Measurements from ENCODE around the gene KCNIP1. TPM values are rescaled to one million over a fixed set of nuclear protein-coding genes. Genes with fewer than 3 reads are reported as not detected.

The KCNIP1 gene
- total RNA-seq, 2 experiments from 2014 or later: not detected

DNA sequence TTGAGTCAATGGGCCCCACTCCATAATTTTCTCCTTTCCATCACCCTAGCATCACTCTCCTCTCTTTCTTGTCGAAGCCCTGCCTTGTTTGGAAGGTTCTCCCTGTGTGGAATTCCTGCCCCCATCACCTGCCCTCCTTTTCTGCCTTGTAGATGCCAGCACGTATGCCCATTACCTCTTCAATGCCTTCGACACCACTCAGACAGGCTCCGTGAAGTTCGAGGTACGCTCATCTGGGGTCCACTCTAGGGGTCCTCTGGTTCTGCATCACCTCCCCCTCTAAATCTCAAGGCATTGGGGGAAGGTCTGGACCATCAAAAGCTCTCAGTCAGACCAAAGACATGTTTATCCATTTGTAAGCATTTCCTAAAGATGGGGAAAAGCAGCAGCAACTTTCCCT, 217.9 kb downstream of the KCNIP1 start:
- Mint-ChIP-seq H3K27ac (no peak overlapping the region), H3K4me3 (no peak overlapping the region), H3K36me3 (ENCODE audit: low read depth) (no peaks in the 10 kb centered on the region), H3K9me3 (no peaks in the 10 kb centered on the region), H3K4me1 (ENCODE audit: low read depth) (no peaks in the 10 kb centered on the region), H3K27me3 (peaks cover 61% of the 10 kb centered on the region)
- peaks cover 14 to 22% of the 10 kb centered on the region in 2 experiments for H3K27me3 ChIP-seq (ENCODE audit: control insufficient read depth in 1 of 2, insufficient read depth in 2 of 2, low read length in 2 of 2)
- POLR2A ChIA-PET: no interaction called here
- H3K27ac ChIP-seq (ENCODE audit: low read depth in 1 of 2, low read length in 2 of 2): no peak overlapping the region
- TF ChIP-seq CTCF (IDR thresholded peaks at IDR 0.05): no peak
- ATAC-seq (ENCODE audit: poor library complexity) (no peak), DNase-seq (no peak)
- H3K4me1 ChIP-seq (ENCODE audit: insufficient read depth, low read length): no peaks in the 10 kb centered on the region
- H3K4me3 ChIP-seq (ENCODE audit: low read length): no peak overlapping the region
- no peaks in the 10 kb centered on the region for H3K36me3 ChIP-seq (ENCODE audit: insufficient read depth, low read length)
- intact Hi-C loops (cut with DNase I, micrococcal nuclease): no loop called here
- CTCF ChIA-PET: no interaction called here
- peaks cover 0 to 6% of the 10 kb centered on the region in 2 experiments for H3K9me3 ChIP-seq (ENCODE audit: control insufficient read depth in 1 of 2, insufficient read depth in 1 of 2, low read length in 2 of 2)

GRCh38 chr5:170722316-170722715, 218.5 kb downstream of the KCNIP1 start:
- POLR2A ChIA-PET: no interaction called here
- Mint-ChIP-seq H3K36me3 (ENCODE audit: low read depth) (no peaks in the 10 kb centered on the region), H3K27me3 (peaks cover 67% of the 10 kb centered on the region), H3K4me1 (ENCODE audit: low read depth) (no peaks in the 10 kb centered on the region), H3K4me3 (no peak overlapping the region), H3K27ac (no peak overlapping the region), H3K9me3 (no peaks in the 10 kb centered on the region)
- Histone ChIP-seq H3K36me3 (ENCODE audit: insufficient read depth, low read length) (no peaks in the 10 kb centered on the region), H3K27me3 (ENCODE audit: control insufficient read depth in 1 of 2, insufficient read depth in 2 of 2, low read length in 2 of 2) (peaks cover 14 to 22% of the 10 kb centered on the region in 2 experiments), H3K9me3 (ENCODE audit: control insufficient read depth in 1 of 2, insufficient read depth in 1 of 2, low read length in 2 of 2) (peaks cover 0 to 6% of the 10 kb centered on the region in 2 experiments), H3K4me1 (ENCODE audit: insufficient read depth, low read length) (no peaks in the 10 kb centered on the region), H3K27ac (ENCODE audit: low read depth in 1 of 2, low read length in 2 of 2) (no peak overlapping the region), H3K4me3 (ENCODE audit: low read length) (no peak overlapping the region)
- no peak for TF ChIP-seq CTCF (IDR thresholded peaks at IDR 0.05)
- CTCF ChIA-PET: no interaction called here
- no peak for DNase-seq
- intact Hi-C loops (cut with DNase I, micrococcal nuclease): no loop called here
- ATAC-seq (ENCODE audit: poor library complexity): no peak

GRCh38 chr5:170731052-170731451, 227.2 kb downstream of the KCNIP1 start:
- Mint-ChIP-seq H3K9me3 (peaks cover 3% of the 10 kb centered on the region), H3K27ac (no peak overlapping the region), H3K4me3 (no peak overlapping the region), H3K4me1 (ENCODE audit: low read depth) (no peaks in the 10 kb centered on the region), H3K36me3 (ENCODE audit: low read depth) (no peaks in the 10 kb centered on the region), H3K27me3 (peaks cover 24% of the 10 kb centered on the region)
- no peak for ATAC-seq (ENCODE audit: poor library complexity)
- H3K27me3 ChIP-seq (ENCODE audit: control insufficient read depth in 1 of 2, insufficient read depth in 2 of 2, low read length in 2 of 2): no peaks in the 10 kb centered on the region
- no peaks in the 10 kb centered on the region for H3K4me1 ChIP-seq (ENCODE audit: insufficient read depth, low read length)
- H3K9me3 ChIP-seq (ENCODE audit: control insufficient read depth in 1 of 2, insufficient read depth in 1 of 2, low read length in 2 of 2): no peaks in the 10 kb centered on the region
- ChIA-PET POLR2A (no interaction called here), CTCF (no interaction called here)
- no peaks in the 10 kb centered on the region for H3K36me3 ChIP-seq (ENCODE audit: insufficient read depth, low read length)
- no peak overlapping the region for H3K4me3 ChIP-seq (ENCODE audit: low read length)
- H3K27ac ChIP-seq (ENCODE audit: low read depth in 1 of 2, low read length in 2 of 2): no peak overlapping the region
- intact Hi-C loops (cut with DNase I, micrococcal nuclease): no loop called here
- no peak for TF ChIP-seq CTCF (IDR thresholded peaks at IDR 0.05)
- DNase-seq: no peak

Data from CD4-positive, alpha-beta T cell (primary cell).